Measurements from ENCODE around the gene CCDC149.

The CCDC149 gene

GRCh38 chr4:24912252-24913118, at the start of gene CCDC149:
CCDC149 (minus strand) TSS chr4:24913042; CDS start chr4:24912864, 178 bp downstream.
- DNase-seq: peak; percentile 48 to 81
- intact Hi-C loops (cut with DNase I; ENCODE audit: low total_unique reads): loop anchor here (5.0 kb wide), 1 partner anchor 105 kb away; no protein-coding TSS in a partner anchor
- no peaks in the 10 kb centered on the region for H3K27me3 ChIP-seq
- no peaks in the 10 kb centered on the region for H3K9me3 ChIP-seq
- H3K36me3 ChIP-seq: peaks cover 14 to 30% (median 29%) of the 10 kb centered on the region in 3 donors
- TF ChIP-seq CTCF (IDR thresholded peaks at IDR 0.05): no peak
- H3K4me3 ChIP-seq: peak within 1 kb of the TSS; percentile 67 to 76
- peak within 1 kb of the TSS; percentile 89 to 92 for H3K27ac ChIP-seq
- peaks cover 0 to 13% (median 5%) of the 10 kb centered on the region in 4 donors for H3K4me1 ChIP-seq

- DNase-seq: no peak
- intact Hi-C loops (cut with DNase I; ENCODE audit: low total_unique reads): no loop called here
- no peak for TF ChIP-seq CTCF (IDR thresholded peaks at IDR 0.05)
- H3K27ac ChIP-seq: no peak overlapping the region
- H3K27me3 ChIP-seq: no peaks in the 10 kb centered on the region
- peaks cover 0 to 11% (median 9%) of the 10 kb centered on the region in 3 donors for H3K9me3 ChIP-seq
- H3K36me3 ChIP-seq: no peaks in the 10 kb centered on the region
- no peaks in the 10 kb centered on the region for H3K4me1 ChIP-seq
- no peak overlapping the region for H3K4me3 ChIP-seq
Observed at GRCh38 chr4:24957886-24958285, 45.0 kb upstream of the CCDC149 start.

- Histone ChIP-seq H3K4me1 (no peaks in the 10 kb centered on the region), H3K36me3 (no peaks in the 10 kb centered on the region), H3K4me3 (no peak overlapping the region), H3K27me3 (no peaks in the 10 kb centered on the region), H3K9me3 (peaks cover 0 to 11% (median 9%) of the 10 kb centered on the region in 3 donors), H3K27ac (no peak overlapping the region)
- no peak for TF ChIP-seq CTCF (IDR thresholded peaks at IDR 0.05)
- intact Hi-C loops (cut with DNase I; ENCODE audit: low total_unique reads): no loop called here
- no peak for DNase-seq
Observed at GRCh38 chr4:24956763-24957162, 43.9 kb upstream of the CCDC149 start.

GRCh38 chr4:24956091-24956490, 43.2 kb upstream of the CCDC149 start:
- TF ChIP-seq CTCF (IDR thresholded peaks at IDR 0.05): no peak
- intact Hi-C loops (cut with DNase I; ENCODE audit: low total_unique reads): no loop called here
- H3K36me3 ChIP-seq: no peaks in the 10 kb centered on the region
- no peaks in the 10 kb centered on the region for H3K4me1 ChIP-seq
- DNase-seq: no peak
- H3K4me3 ChIP-seq: no peak overlapping the region
- H3K27me3 ChIP-seq: no peaks in the 10 kb centered on the region
- peaks cover 0 to 11% (median 9%) of the 10 kb centered on the region in 3 donors for H3K9me3 ChIP-seq
- H3K27ac ChIP-seq: no peak overlapping the region

GRCh38 chr4:24952667-24953066, 39.8 kb upstream of the CCDC149 start:
- no peak for DNase-seq
- Histone ChIP-seq H3K9me3 (peaks cover 0 to 11% (median 9%) of the 10 kb centered on the region in 3 donors), H3K27ac (no peak overlapping the region), H3K4me3 (no peak overlapping the region), H3K27me3 (no peaks in the 10 kb centered on the region), H3K4me1 (no peaks in the 10 kb centered on the region), H3K36me3 (no peaks in the 10 kb centered on the region)
- intact Hi-C loops (cut with DNase I; ENCODE audit: low total_unique reads): no loop called here
- TF ChIP-seq CTCF (IDR thresholded peaks at IDR 0.05): no peak
